IMR-90 (cell line): ENCODE results near the gene FASLG. TPM values are rescaled to one million over a fixed set of nuclear protein-coding genes. Genes with fewer than 3 reads are reported as not detected.

Experiments used
- ATAC-seq: fragments of 200-7000 bp; cut with Tn5 transposase; 2 replicates; pipeline ENCODE4 v1.9.1; 2020; ENCODE audit warnings: low read depth, mild to moderate bottlenecking, moderate library complexity
- BruUV-seq: library from RNA; stranded (reverse); fragments of 400-500 nt; replicated peaks from 2 replicates; lab custom pipeline; 2021; lab: Mats Ljungman, UMichigan
- CTCF ChIA-PET: fragments of 300-600 bp; formaldehyde crosslinking; extraction: SDS; loops from one replicate; lab custom pipeline; 2021; ENCODE audit warnings: antibody characterized with exemption; lab: Yijun Ruan, JAX
- POLR2A ChIA-PET: fragments of 300-600 bp; sonication (Branson Sonifier 250); formaldehyde crosslinking; loops from one replicate; lab custom pipeline; 2022; ENCODE audit warnings: antibody characterized with exemption; ENCODE audit not compliant: unreplicated experiment; lab: Charles Lee
- DNase-seq: peaks from one replicate; pipeline ENCODE4 v3.0.0; 2013
- H2AFZ ChIP-seq: replicated peaks from 2 replicates; pipeline ENCODE3; 2013; ENCODE audit warnings: low read length, mild to moderate bottlenecking; ENCODE audit not compliant: poor library complexity
- H2AK5ac ChIP-seq: 2 replicates; pipeline ENCODE4 v1.6.1; 2013; ENCODE audit warnings: low read depth, low read length, inconsistent platforms
- H2AK9ac ChIP-seq: replicated peaks from 2 replicates; pipeline ENCODE3; 2013; ENCODE audit warnings: mild to moderate bottlenecking, low read depth, low read length, moderate library complexity; ENCODE audit not compliant: poor library complexity
- H2BK120ac ChIP-seq: 2 replicates; pipeline ENCODE4 v1.6.1; 2013; ENCODE audit warnings: low read depth, low read length, inconsistent platforms
- H2BK15ac ChIP-seq: 3 replicates; pipeline ENCODE4 v1.6.1; 2013; ENCODE audit warnings: low read depth, low read length, inconsistent platforms
- H2BK20ac ChIP-seq: 2 replicates; pipeline ENCODE4 v1.6.1; 2013; ENCODE audit warnings: low read depth, mild to moderate bottlenecking, inconsistent platforms, low read length, moderate library complexity
- H2BK5ac ChIP-seq: 2 replicates; pipeline ENCODE4 v1.6.1; 2013; ENCODE audit warnings: mild to moderate bottlenecking, low read depth, low read length, inconsistent platforms; ENCODE audit not compliant: poor library complexity, severe bottlenecking
- H3K14ac ChIP-seq: replicated peaks from 2 replicates; pipeline ENCODE4 v1.6.1; 2013; ENCODE audit warnings: low read depth, low read length, inconsistent platforms
- H3K18ac ChIP-seq: 2 replicates; pipeline ENCODE4 v1.6.1; 2013; ENCODE audit warnings: low read depth, low read length, control low read depth
- H3K23ac ChIP-seq: 2 replicates; pipeline ENCODE4 v1.6.1; 2013; ENCODE audit warnings: low read depth, low read length, inconsistent platforms
- H3K27ac ChIP-seq: 2 replicates; pipeline ENCODE4 v1.5.1; 2013; ENCODE audit warnings: mild to moderate bottlenecking, control low read depth, low read length; ENCODE audit not compliant: insufficient read depth
- H3K27me3 ChIP-seq: 2 replicates; pipeline ENCODE4 v1.6.1; 2013; ENCODE audit warnings: low read length; ENCODE audit not compliant: control insufficient read depth, insufficient read depth
- H3K36me3 ChIP-seq: 2 replicates; pipeline ENCODE4 v1.6.1; 2013; ENCODE audit warnings: low read length, mixed read lengths; ENCODE audit not compliant: control insufficient read depth, insufficient read depth
- H3K4ac ChIP-seq: 2 replicates; pipeline ENCODE4 v1.6.1; 2013; ENCODE audit warnings: low read depth, low read length, inconsistent platforms
- H3K4me1 ChIP-seq: 2 replicates; pipeline ENCODE4 v1.6.1; 2013; ENCODE audit warnings: low read length, mixed read lengths; ENCODE audit not compliant: control insufficient read depth, insufficient read depth
- H3K4me2 ChIP-seq: 2 replicates; pipeline ENCODE4 v1.6.1; 2013; ENCODE audit warnings: low read depth, mild to moderate bottlenecking, control low read depth, low read length, moderate library complexity
- H3K4me3 ChIP-seq: 2 replicates; pipeline ENCODE4 v1.5.1; 2013; ENCODE audit warnings: low read depth, mild to moderate bottlenecking, control low read depth, low read length, moderate library complexity; ENCODE audit not compliant: insufficient read depth
- H3K56ac ChIP-seq: 2 replicates; pipeline ENCODE4 v1.6.1; 2013; ENCODE audit warnings: low read length, inconsistent platforms; ENCODE audit not compliant: insufficient read depth; ENCODE audit errors: extremely low read depth
- H3K79me1 ChIP-seq, 2 experiments: 2 replicates each; pipeline ENCODE4 v1.6.1; 2013; ENCODE audit warnings: low read length in 2 of 2, inconsistent platforms in 1 of 2, low read depth in 1 of 2
- H3K9ac ChIP-seq: 2 replicates; pipeline ENCODE4 v1.6.1; 2013; ENCODE audit warnings: low read depth, low read length, control low read depth
- H3K9me1 ChIP-seq: 2 replicates; pipeline ENCODE4 v1.6.1; 2013; ENCODE audit warnings: low read length, inconsistent platforms; ENCODE audit not compliant: insufficient read depth
- H3K9me3 ChIP-seq: 2 replicates; pipeline ENCODE4 v1.6.1; 2013; ENCODE audit warnings: low read length; ENCODE audit not compliant: control insufficient read depth, insufficient read depth
- H4K20me1 ChIP-seq: 2 replicates; pipeline ENCODE4 v1.6.1; 2013; ENCODE audit warnings: low read length, inconsistent platforms; ENCODE audit not compliant: insufficient read depth
- H4K5ac ChIP-seq: 2 replicates; pipeline ENCODE4 v1.6.1; 2013; ENCODE audit warnings: mild to moderate bottlenecking, low read depth, low read length, control low read depth
- H4K8ac ChIP-seq, 2 experiments: 2 replicates each; pipeline ENCODE4 v1.6.1; 2013; ENCODE audit warnings: low read depth in 2 of 2, low read length in 2 of 2, control low read depth in 1 of 2, inconsistent platforms in 1 of 2
- H4K91ac ChIP-seq: 2 replicates; pipeline ENCODE4 v1.6.1; 2013; ENCODE audit warnings: low read depth, low read length, inconsistent platforms; ENCODE audit not compliant: insufficient read depth
- RFX5 ChIP-seq: IDR thresholded peaks from 2 replicates; pipeline ENCODE4 v1.8.0; 2012; ENCODE audit warnings: low read depth, mild to moderate bottlenecking, low read length, moderate library complexity
- dilution Hi-C: fragments of 300-500 bp; cut with HindIII; formaldehyde crosslinking; loops from one replicate; pipeline ENCODE4 v1.14.3; 2018; ENCODE audit warnings: low sequenced_read_pairs; ENCODE audit not compliant: unreplicated experiment
- in situ Hi-C: fragments of 300-500 bp; cut with MboI; formaldehyde crosslinking; loops from 3 replicates; pipeline ENCODE4 v1.14.3; 2019; ENCODE audit warnings: low sequenced_read_pairs, inconsistent platforms, mixed read lengths
- intact Hi-C: fragments of 100-400 bp; cut with micrococcal nuclease; formaldehyde crosslinking; loops from 2 replicates; pipeline ENCODE4 v1.10.0; 2022
- polyA plus RNA-seq, 3 experiments: library from polyadenylated mRNA; depleted of rRNA; stranded (reverse); fragments of >200 nt; gene quantifications; 2 replicates each; pipeline ENCODE4 v1.2.3, GENCODE V29; 2012; ENCODE audit warnings: low replicate concordance in 1 of 3
- total RNA-seq: library from RNA; depleted of rRNA; stranded (reverse); fragments of >200 nt; gene quantifications from 2 replicates; pipeline ENCODE4 v1.2.3, GENCODE V29; 2012

FASLG gene
- total and polyA plus RNA-seq, 2 of the 4 experiments (the other 2 are of a cell fraction): 0.14 to 0.18 TPM

DNA sequence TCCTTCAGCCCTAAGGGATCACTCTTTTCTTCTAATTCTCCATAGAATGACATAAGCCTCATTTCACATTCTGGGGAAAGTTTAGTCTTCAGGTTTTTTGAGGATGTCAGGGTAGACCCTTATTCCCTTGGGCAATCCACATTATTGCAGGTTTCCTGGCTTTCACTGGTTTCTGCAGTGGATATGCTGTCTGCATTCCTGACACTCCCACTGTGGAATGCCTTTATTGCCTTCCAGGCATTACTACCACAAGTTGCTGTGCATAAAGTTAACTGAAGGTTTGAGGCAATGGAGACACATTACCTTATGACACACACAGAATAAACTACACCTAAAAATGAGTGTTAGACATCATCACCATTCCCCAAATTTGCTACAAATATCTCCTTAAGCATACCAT, 12.7 kb downstream of the FASLG start:
- H3K9me3 ChIP-seq: no peaks in the 10 kb centered on the region
- no peaks in the 10 kb centered on the region for H3K79me1 ChIP-seq
- H3K56ac ChIP-seq: no peak overlapping the region
- intact Hi-C loops: no loop called here
- DNase-seq (peak; percentile 55), ATAC-seq (peak; percentile 83)
- no peak overlapping the region for H2BK5ac ChIP-seq
- no peaks in the 10 kb centered on the region for H3K9me1 ChIP-seq
- no peak overlapping the region for H4K8ac ChIP-seq
- no peak overlapping the region for H3K23ac ChIP-seq
- H4K5ac ChIP-seq: no peak overlapping the region
- no peak overlapping the region for H3K9ac ChIP-seq
- no TSS peak for BruUV-seq
- no peak overlapping the region for H4K91ac ChIP-seq
- H3K18ac ChIP-seq: no peak overlapping the region
- no peaks in the 10 kb centered on the region for H3K36me3 ChIP-seq
- H3K4ac ChIP-seq: no peak overlapping the region
- no peak overlapping the region for H2AK9ac ChIP-seq
- dilution Hi-C loops: no loop called here
- H3K4me3 ChIP-seq: no peak overlapping the region
- no peak overlapping the region for H3K14ac ChIP-seq
- H3K4me1 ChIP-seq: no peaks in the 10 kb centered on the region
- H2BK15ac ChIP-seq: no peak overlapping the region
- no peaks in the 10 kb centered on the region for H4K20me1 ChIP-seq
- H3K27me3 ChIP-seq: no peaks in the 10 kb centered on the region
- POLR2A ChIA-PET: no interaction called here
- CTCF ChIA-PET: no interaction called here
- no peak overlapping the region for H3K4me2 ChIP-seq
- no peak for TF ChIP-seq RFX5
- in situ Hi-C loops: no loop called here
- H2BK20ac ChIP-seq: no peak overlapping the region
- no peak overlapping the region for H3K27ac ChIP-seq
- H2BK120ac ChIP-seq: no peak overlapping the region
- no peak overlapping the region for H2AK5ac ChIP-seq
- H2AFZ ChIP-seq: no peak overlapping the region
